Activated CD4-positive, alpha-beta memory T cell treated with anti-CD3 and anti-CD28 coated beads, Interleukin-2, amount 10 ng/mL, durations not matched to agents 7 days and 5 days (primary cell): ENCODE data around the gene GALNTL6. TPM values are rescaled to one million over a fixed set of nuclear protein-coding genes. Genes with fewer than 3 reads are reported as not detected.

ENCODE experiments used
- CTCF ChIA-PET: fragments of 350-600 bp; sonication (Branson Sonifier 250); formaldehyde crosslinking; loops from one replicate; lab custom pipeline; 2021; ENCODE audit warnings: antibody characterized with exemption, inconsistent platforms; lab: Charles Lee
- POLR2A ChIA-PET: fragments of 350-600 bp; sonication (Branson Sonifier 250); formaldehyde crosslinking; loops from one replicate; lab custom pipeline; 2021; ENCODE audit warnings: antibody characterized with exemption; lab: Charles Lee
- DNase-seq: peaks from one replicate; pipeline ENCODE4 v3.0.0-alpha.2; 2020
- H3K27ac Mint-ChIP-seq: one replicate; pipeline ENCODE4 v1.8.0; 2021; ENCODE audit warnings: mild to moderate bottlenecking, mixed read lengths
- H3K27me3 Mint-ChIP-seq: one replicate; pipeline ENCODE4 v1.8.0; 2021; ENCODE audit warnings: mixed read lengths
- H3K36me3 Mint-ChIP-seq: one replicate; pipeline ENCODE4 v1.8.0; 2021; ENCODE audit warnings: low read depth, mixed read lengths
- H3K4me1 Mint-ChIP-seq: one replicate; pipeline ENCODE4 v1.8.0; 2021; ENCODE audit warnings: mixed read lengths
- H3K4me3 Mint-ChIP-seq: one replicate; pipeline ENCODE4 v1.8.0; 2021; ENCODE audit warnings: mild to moderate bottlenecking, mixed read lengths
- H3K9me3 Mint-ChIP-seq: one replicate; pipeline ENCODE4 v1.8.0; 2021; ENCODE audit warnings: mixed read lengths
- total RNA-seq, 2 experiments: library from RNA; stranded (reverse); gene quantifications; one replicate each; pipeline ENCODE4 v1.2.3, GENCODE V29; 2021

Gene GALNTL6
- total RNA-seq, 2 experiments from 2014 or later = not detected

DNA sequence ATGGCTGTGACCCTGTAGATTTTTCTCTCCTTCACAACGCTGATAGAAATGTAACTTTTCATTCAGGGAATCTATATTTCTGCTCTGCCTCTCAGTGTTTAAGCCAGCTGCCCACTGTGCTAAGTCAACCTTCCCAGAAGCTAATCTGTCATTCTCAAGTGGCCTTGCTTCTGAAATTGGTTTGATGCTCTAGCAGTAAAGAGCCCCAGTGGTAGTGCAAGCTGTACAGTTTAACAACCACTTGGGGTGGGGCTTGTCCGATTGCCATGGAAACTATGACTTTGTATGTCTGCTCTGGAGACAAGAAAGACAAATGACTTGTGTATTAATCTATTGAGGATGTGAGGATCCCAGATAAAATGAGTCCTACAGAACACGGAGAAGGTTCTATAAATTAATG, 734.5 kb downstream of the GALNTL6 start:
- H3K9me3 Mint-ChIP-seq = no peaks in the 10 kb centered on the region
- ChIA-PET POLR2A (no interaction called here), CTCF (no interaction called here)
- H3K4me3 Mint-ChIP-seq = no peak overlapping the region
- H3K36me3 Mint-ChIP-seq = no peaks in the 10 kb centered on the region
- no peak for DNase-seq
- H3K27me3 Mint-ChIP-seq = no peaks in the 10 kb centered on the region
- no peak overlapping the region for H3K27ac Mint-ChIP-seq
- H3K4me1 Mint-ChIP-seq = no peaks in the 10 kb centered on the region

- H3K27ac Mint-ChIP-seq = no peak overlapping the region
- ChIA-PET CTCF (no interaction called here), POLR2A (no interaction called here)
- no peak for DNase-seq
- H3K4me3 Mint-ChIP-seq = no peak overlapping the region
- H3K36me3 Mint-ChIP-seq = no peaks in the 10 kb centered on the region
- peaks cover 3% of the 10 kb centered on the region for H3K9me3 Mint-ChIP-seq
- no peaks in the 10 kb centered on the region for H3K4me1 Mint-ChIP-seq
- no peaks in the 10 kb centered on the region for H3K27me3 Mint-ChIP-seq
Observed at GRCh38 chr4:172553216-172553615, 740.0 kb downstream of the GALNTL6 start.

GRCh38 chr4:172554588-172554987, 741.4 kb downstream of the GALNTL6 start:
- no peaks in the 10 kb centered on the region for H3K27me3 Mint-ChIP-seq
- no peaks in the 10 kb centered on the region for H3K4me1 Mint-ChIP-seq
- ChIA-PET CTCF (no interaction called here), POLR2A (no interaction called here)
- H3K27ac Mint-ChIP-seq = no peak overlapping the region
- no peaks in the 10 kb centered on the region for H3K36me3 Mint-ChIP-seq
- DNase-seq = no peak
- peaks cover 6% of the 10 kb centered on the region for H3K9me3 Mint-ChIP-seq
- H3K4me3 Mint-ChIP-seq = no peak overlapping the region

DNA sequence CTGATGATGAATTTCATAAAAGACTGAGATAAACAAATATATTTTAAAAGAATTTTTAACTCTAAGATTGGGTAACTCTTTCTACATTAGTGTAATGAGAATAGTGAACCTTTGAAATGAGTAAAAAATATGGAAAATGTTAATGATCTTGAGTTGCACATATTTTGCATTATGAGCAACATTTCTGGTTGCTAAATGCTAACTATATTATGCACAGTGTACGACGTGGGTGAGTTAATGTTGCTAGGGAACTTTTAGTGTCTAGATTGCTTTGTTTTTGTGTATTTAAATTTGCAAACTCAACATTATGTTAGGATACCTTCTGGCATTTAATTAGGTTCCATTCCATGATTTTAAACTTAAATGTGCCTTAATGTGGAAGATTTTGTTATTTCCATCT, 742.5 kb downstream of the GALNTL6 start:
- ChIA-PET POLR2A (no interaction called here), CTCF (no interaction called here)
- no peak for DNase-seq
- Mint-ChIP-seq H3K9me3 (peaks cover 6% of the 10 kb centered on the region), H3K4me1 (no peaks in the 10 kb centered on the region), H3K27ac (no peak overlapping the region), H3K36me3 (no peaks in the 10 kb centered on the region), H3K4me3 (no peak overlapping the region), H3K27me3 (no peaks in the 10 kb centered on the region)

DNA sequence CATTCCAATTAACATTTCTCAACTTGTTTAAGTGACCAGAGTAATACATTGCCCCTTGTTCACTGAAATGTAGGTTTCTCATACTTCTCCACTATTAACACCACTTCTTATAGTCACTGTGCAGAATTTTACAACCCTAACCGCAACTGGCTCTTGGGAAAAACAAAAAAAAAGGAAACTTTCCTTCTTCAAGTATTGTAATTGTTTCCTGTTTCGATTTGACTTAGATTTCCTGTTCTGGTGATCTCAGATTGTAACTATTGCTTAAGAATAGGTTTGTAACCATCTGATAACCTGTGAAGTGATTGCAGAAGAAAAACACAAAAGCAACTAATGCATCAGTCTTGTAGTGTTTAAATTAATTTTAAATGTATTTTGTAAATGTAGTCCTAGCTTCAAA, 760.7 kb downstream of the GALNTL6 start:
- POLR2A ChIA-PET = no interaction called here
- peaks cover 4% of the 10 kb centered on the region for H3K9me3 Mint-ChIP-seq
- no peak overlapping the region for H3K4me3 Mint-ChIP-seq
- H3K27me3 Mint-ChIP-seq = no peaks in the 10 kb centered on the region
- no peaks in the 10 kb centered on the region for H3K36me3 Mint-ChIP-seq
- H3K27ac Mint-ChIP-seq = no peak overlapping the region
- CTCF ChIA-PET = no interaction called here
- DNase-seq = no peak
- H3K4me1 Mint-ChIP-seq = no peaks in the 10 kb centered on the region

DNA sequence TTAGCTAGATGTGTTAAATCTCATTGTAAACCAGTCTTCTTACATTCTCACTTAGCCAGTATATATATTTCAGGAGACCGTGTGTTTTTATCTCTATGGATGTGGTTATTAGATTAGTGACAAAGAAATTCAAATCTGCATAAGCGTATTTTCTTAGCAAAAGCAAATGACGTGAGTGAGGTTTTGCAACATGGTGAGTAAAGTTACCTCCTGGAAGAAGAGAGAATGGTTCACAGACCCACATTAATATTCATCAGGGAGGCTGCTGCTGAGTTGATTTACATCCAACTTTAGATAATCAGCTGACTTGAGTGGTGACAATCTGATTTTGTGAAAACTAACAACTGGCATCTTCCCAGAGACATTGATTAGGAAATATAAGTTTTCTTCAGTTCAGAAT, 765.5 kb downstream of the GALNTL6 start:
- ChIA-PET CTCF (no interaction called here), POLR2A (no interaction called here)
- DNase-seq = no peak
- Mint-ChIP-seq H3K36me3 (no peaks in the 10 kb centered on the region), H3K9me3 (no peaks in the 10 kb centered on the region), H3K4me3 (no peak overlapping the region), H3K4me1 (no peaks in the 10 kb centered on the region), H3K27me3 (no peaks in the 10 kb centered on the region), H3K27ac (no peak overlapping the region)

DNA sequence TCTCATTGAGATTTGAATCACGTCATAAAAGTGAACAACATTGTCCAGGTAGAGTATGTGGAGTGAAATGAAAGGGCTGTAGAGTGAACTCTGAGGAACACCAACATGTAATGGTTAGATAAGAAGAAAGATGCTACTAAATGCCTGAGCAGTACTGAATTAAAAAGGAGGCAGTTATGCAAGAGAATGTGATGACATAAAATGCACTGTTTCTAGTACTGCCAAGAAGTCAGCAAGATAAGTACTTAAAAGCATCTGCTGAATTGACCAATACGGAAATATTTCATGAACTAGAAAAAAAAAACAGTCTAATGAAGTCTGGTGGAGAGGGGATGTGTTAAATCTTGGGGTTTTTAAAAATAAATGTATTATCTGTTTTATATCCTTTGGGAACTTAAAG, 771.6 kb downstream of the GALNTL6 start:
- POLR2A ChIA-PET = no interaction called here
- DNase-seq = no peak
- Mint-ChIP-seq H3K27me3 (no peaks in the 10 kb centered on the region), H3K36me3 (no peaks in the 10 kb centered on the region), H3K4me1 (no peaks in the 10 kb centered on the region), H3K4me3 (no peak overlapping the region), H3K27ac (no peak overlapping the region), H3K9me3 (peaks cover 3% of the 10 kb centered on the region)
- CTCF ChIA-PET = no interaction called here

GRCh38 chr4:172596206-172596605, 783.0 kb downstream of the GALNTL6 start:
- H3K36me3 Mint-ChIP-seq = no peaks in the 10 kb centered on the region

DNA sequence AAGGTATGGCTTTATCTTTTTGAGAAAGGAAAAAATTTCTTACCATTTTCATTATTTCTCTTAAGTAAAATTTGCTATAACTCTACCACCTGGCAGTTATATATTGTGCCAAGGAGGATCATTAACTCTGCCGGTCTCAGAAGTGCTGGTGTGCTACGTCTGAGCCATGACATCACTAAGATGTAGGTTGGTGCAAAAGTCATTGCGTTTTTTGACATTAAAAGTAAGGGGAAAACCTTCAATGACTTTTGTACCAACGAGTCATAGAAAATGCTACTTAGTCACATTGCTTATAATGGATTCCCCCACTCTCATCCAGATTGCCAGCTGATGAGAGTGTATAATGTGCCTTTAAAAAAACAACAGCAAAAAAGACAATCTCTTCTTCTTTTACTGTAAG, 786.4 kb downstream of the GALNTL6 start:
- ChIA-PET POLR2A (no interaction called here), CTCF (no interaction called here)
- Mint-ChIP-seq H3K36me3 (no peaks in the 10 kb centered on the region), H3K9me3 (peaks cover 2% of the 10 kb centered on the region), H3K4me3 (no peak overlapping the region), H3K27me3 (no peaks in the 10 kb centered on the region), H3K27ac (no peak overlapping the region), H3K4me1 (no peaks in the 10 kb centered on the region)
- no peak for DNase-seq

More at GRCh38 chr4:172596206-172596605, 783.0 kb downstream of the GALNTL6 start:
- ChIA-PET POLR2A (no interaction called here), CTCF (no interaction called here)
- Mint-ChIP-seq H3K4me3 (no peak overlapping the region), H3K9me3 (peaks cover 2% of the 10 kb centered on the region), H3K27me3 (no peaks in the 10 kb centered on the region), H3K27ac (no peak overlapping the region), H3K4me1 (no peaks in the 10 kb centered on the region)
- DNase-seq = no peak

- H3K4me1 Mint-ChIP-seq = no peaks in the 10 kb centered on the region
- H3K4me3 Mint-ChIP-seq = no peak overlapping the region
- no peaks in the 10 kb centered on the region for H3K36me3 Mint-ChIP-seq
- no peak overlapping the region for H3K27ac Mint-ChIP-seq
- no peaks in the 10 kb centered on the region for H3K27me3 Mint-ChIP-seq
- ChIA-PET POLR2A (no interaction called here), CTCF (no interaction called here)
- no peak for DNase-seq
- H3K9me3 Mint-ChIP-seq = peaks cover 5% of the 10 kb centered on the region
Observed at GRCh38 chr4:172601195-172601594, 788.0 kb downstream of the GALNTL6 start.

DNA sequence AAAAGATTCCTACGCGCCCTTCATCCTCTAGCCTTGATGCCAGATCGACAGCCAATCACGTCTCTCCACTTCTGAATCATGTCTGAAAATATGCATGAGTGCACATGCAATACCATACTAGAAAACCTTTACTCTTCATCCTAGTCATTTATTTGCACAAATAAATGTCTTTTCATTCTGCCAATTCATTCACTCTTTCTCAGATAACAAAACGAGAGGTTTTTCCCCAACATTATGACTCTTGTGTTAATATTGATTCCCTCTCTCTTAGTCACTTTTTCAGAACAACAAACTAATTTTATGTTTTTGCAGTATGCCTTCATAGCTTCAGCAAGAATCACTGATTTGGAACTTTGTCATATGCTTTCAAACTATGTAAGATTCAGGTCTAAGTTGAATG, 806.0 kb downstream of the GALNTL6 start:
- H3K9me3 Mint-ChIP-seq = peaks cover 2% of the 10 kb centered on the region

DNA sequence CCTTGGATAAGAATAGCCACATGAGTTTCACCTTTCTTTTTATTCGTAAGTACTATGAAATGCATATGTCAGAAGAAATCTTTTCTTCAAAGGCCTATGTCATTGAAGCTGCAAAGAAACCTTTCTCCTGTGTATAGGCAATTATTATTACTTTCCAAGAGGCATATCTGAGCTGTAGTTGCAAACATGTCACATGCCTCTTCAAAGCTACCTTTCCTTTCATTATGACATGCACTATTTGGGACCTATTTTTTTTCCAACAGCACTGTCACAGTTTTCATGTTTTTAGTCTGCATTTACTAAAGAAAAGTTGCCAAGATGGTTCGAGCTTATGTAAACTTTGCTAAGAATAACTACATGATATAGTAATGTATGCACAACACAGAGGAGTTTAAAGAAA, 806.6 kb downstream of the GALNTL6 start:
- Mint-ChIP-seq H3K4me3 (no peak overlapping the region), H3K4me1 (no peaks in the 10 kb centered on the region), H3K27ac (no peak overlapping the region), H3K36me3 (no peaks in the 10 kb centered on the region), H3K27me3 (no peaks in the 10 kb centered on the region), H3K9me3 (peaks cover 2% of the 10 kb centered on the region)
- DNase-seq = no peak
- ChIA-PET CTCF (no interaction called here), POLR2A (no interaction called here)

More for the DNA sequence above, 806.0 kb downstream of the GALNTL6 start:
- CTCF ChIA-PET = no interaction called here
- no peak overlapping the region for H3K4me3 Mint-ChIP-seq
- no peak overlapping the region for H3K27ac Mint-ChIP-seq
- no peaks in the 10 kb centered on the region for H3K36me3 Mint-ChIP-seq
- no peaks in the 10 kb centered on the region for H3K27me3 Mint-ChIP-seq
- H3K4me1 Mint-ChIP-seq = no peaks in the 10 kb centered on the region
- POLR2A ChIA-PET = no interaction called here
- DNase-seq = no peak

GRCh38 chr4:172628263-172628662, 815.1 kb downstream of the GALNTL6 start:
- ChIA-PET POLR2A (no interaction called here), CTCF (no interaction called here)
- H3K27ac Mint-ChIP-seq = no peak overlapping the region
- no peak for DNase-seq
- peaks cover 11% of the 10 kb centered on the region for H3K9me3 Mint-ChIP-seq
- no peak overlapping the region for H3K4me3 Mint-ChIP-seq
- H3K4me1 Mint-ChIP-seq = no peaks in the 10 kb centered on the region
- H3K27me3 Mint-ChIP-seq = no peaks in the 10 kb centered on the region
- H3K36me3 Mint-ChIP-seq = no peaks in the 10 kb centered on the region

GRCh38 chr4:172630280-172630679, 817.1 kb downstream of the GALNTL6 start:
- Mint-ChIP-seq H3K9me3 (peaks cover 13% of the 10 kb centered on the region), H3K4me1 (no peaks in the 10 kb centered on the region), H3K36me3 (no peaks in the 10 kb centered on the region), H3K4me3 (no peak overlapping the region), H3K27me3 (no peaks in the 10 kb centered on the region), H3K27ac (no peak overlapping the region)
- no peak for DNase-seq
- CTCF ChIA-PET = no interaction called here
- POLR2A ChIA-PET = no interaction called here

DNA sequence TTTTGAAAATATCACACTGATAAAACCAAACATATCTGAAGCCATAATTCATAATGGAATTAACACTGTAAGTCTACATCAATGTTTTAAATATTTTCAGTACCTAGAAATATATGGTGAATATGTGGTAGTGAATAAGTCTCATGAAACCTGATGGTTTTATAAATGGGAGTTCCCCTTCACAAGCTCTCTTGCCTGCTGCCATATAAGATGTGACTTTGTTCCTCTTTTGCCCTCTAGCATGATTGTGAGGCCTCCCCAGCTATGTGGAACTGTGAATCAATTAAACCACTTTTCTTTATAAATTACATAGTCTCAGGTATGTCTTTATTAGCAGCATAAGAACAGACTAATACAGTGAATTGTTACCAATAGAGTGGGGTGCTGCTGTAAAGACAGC, 818.6 kb downstream of the GALNTL6 start:
- H3K36me3 Mint-ChIP-seq = no peaks in the 10 kb centered on the region
- H3K27me3 Mint-ChIP-seq = no peaks in the 10 kb centered on the region
- H3K4me3 Mint-ChIP-seq = no peak overlapping the region
- DNase-seq = no peak
- H3K9me3 Mint-ChIP-seq = peaks cover 13% of the 10 kb centered on the region
- ChIA-PET POLR2A (no interaction called here), CTCF (no interaction called here)
- H3K27ac Mint-ChIP-seq = no peak overlapping the region
- no peaks in the 10 kb centered on the region for H3K4me1 Mint-ChIP-seq
